ENCODE data around the gene POU2F2.

POU2F2 gene

GRCh38 chr19:42115219-42115618 is 17.0 kb downstream of the POU2F2 start:
- no peak overlapping the region for H3K27ac ChIP-seq (ENCODE audit: low read depth, low read length)

GRCh38 chr19:42114412-42114811 is 17.8 kb downstream of the POU2F2 start:
- no peak overlapping the region for H3K9ac ChIP-seq (ENCODE audit: low read depth in 1 of 2, low read length in 2 of 2)
- no peak overlapping the region for H3K4me3 ChIP-seq (ENCODE audit: low read depth in 1 of 2, low read length in 2 of 2)
- H3K4me1 ChIP-seq (ENCODE audit: control insufficient read depth in 1 of 2, insufficient read depth in 2 of 2, low read length in 2 of 2): peaks cover 6 to 13% of the 10 kb centered on the region in 2 donors
- H3K27me3 ChIP-seq (ENCODE audit: control insufficient read depth in 1 of 2, insufficient read depth in 2 of 2, low read length in 2 of 2): no peaks in the 10 kb centered on the region
- no peak overlapping the region for H3K27ac ChIP-seq (ENCODE audit: low read depth, low read length)
- no peaks in the 10 kb centered on the region for H3K36me3 ChIP-seq (ENCODE audit: control insufficient read depth in 1 of 2, insufficient read depth in 2 of 2, low read length in 2 of 2)
- H3K9me3 ChIP-seq (ENCODE audit: control insufficient read depth in 1 of 2, low read length in 2 of 2): no peaks in the 10 kb centered on the region

More at GRCh38 chr19:42115219-42115618, 17.0 kb downstream of the POU2F2 start:
- no peaks in the 10 kb centered on the region for H3K36me3 ChIP-seq (ENCODE audit: control insufficient read depth in 1 of 2, insufficient read depth in 2 of 2, low read length in 2 of 2)
- peaks cover 6 to 13% of the 10 kb centered on the region in 2 donors for H3K4me1 ChIP-seq (ENCODE audit: control insufficient read depth in 1 of 2, insufficient read depth in 2 of 2, low read length in 2 of 2)
- no peak overlapping the region for H3K4me3 ChIP-seq (ENCODE audit: low read depth in 1 of 2, low read length in 2 of 2)
- no peaks in the 10 kb centered on the region for H3K27me3 ChIP-seq (ENCODE audit: control insufficient read depth in 1 of 2, insufficient read depth in 2 of 2, low read length in 2 of 2)
- no peaks in the 10 kb centered on the region for H3K9me3 ChIP-seq (ENCODE audit: control insufficient read depth in 1 of 2, low read length in 2 of 2)
- H3K9ac ChIP-seq (ENCODE audit: low read depth in 1 of 2, low read length in 2 of 2): no peak overlapping the region

- Histone ChIP-seq H3K36me3 (ENCODE audit: control insufficient read depth in 1 of 2, insufficient read depth in 2 of 2, low read length in 2 of 2) (no peaks in the 10 kb centered on the region), H3K27ac (ENCODE audit: low read depth, low read length) (no peak overlapping the region)
Measured at GRCh38 chr19:42113641-42114348, 18.5 kb downstream of the POU2F2 start.

GRCh38 chr19:42111811-42112210 is 20.4 kb downstream of the POU2F2 start:
- Histone ChIP-seq H3K4me3 (ENCODE audit: low read depth in 1 of 2, low read length in 2 of 2) (no peak overlapping the region), H3K36me3 (ENCODE audit: control insufficient read depth in 1 of 2, insufficient read depth in 2 of 2, low read length in 2 of 2) (no peaks in the 10 kb centered on the region), H3K27ac (ENCODE audit: low read depth, low read length) (no peak overlapping the region), H3K4me1 (ENCODE audit: control insufficient read depth in 1 of 2, insufficient read depth in 2 of 2, low read length in 2 of 2) (peaks cover 9 to 13% of the 10 kb centered on the region in 2 donors), H3K9ac (ENCODE audit: low read depth in 1 of 2, low read length in 2 of 2) (no peak overlapping the region), H3K27me3 (ENCODE audit: control insufficient read depth in 1 of 2, insufficient read depth in 2 of 2, low read length in 2 of 2) (no peaks in the 10 kb centered on the region), H3K9me3 (ENCODE audit: control insufficient read depth in 1 of 2, low read length in 2 of 2) (no peaks in the 10 kb centered on the region)

More at GRCh38 chr19:42113641-42114348, 18.5 kb downstream of the POU2F2 start:
- Histone ChIP-seq H3K4me1 (ENCODE audit: control insufficient read depth in 1 of 2, insufficient read depth in 2 of 2, low read length in 2 of 2) (peaks cover 7 to 13% of the 10 kb centered on the region in 2 donors), H3K27me3 (ENCODE audit: control insufficient read depth in 1 of 2, insufficient read depth in 2 of 2, low read length in 2 of 2) (no peaks in the 10 kb centered on the region), H3K9me3 (ENCODE audit: control insufficient read depth in 1 of 2, low read length in 2 of 2) (no peaks in the 10 kb centered on the region), H3K9ac (ENCODE audit: low read depth in 1 of 2, low read length in 2 of 2) (no peak overlapping the region), H3K4me3 (ENCODE audit: low read depth in 1 of 2, low read length in 2 of 2) (no peak overlapping the region)

GRCh38 chr19:42111384-42111783 is 20.9 kb downstream of the POU2F2 start:
- no peak overlapping the region for H3K4me3 ChIP-seq (ENCODE audit: low read depth in 1 of 2, low read length in 2 of 2)
- no peaks in the 10 kb centered on the region for H3K9me3 ChIP-seq (ENCODE audit: control insufficient read depth in 1 of 2, low read length in 2 of 2)
- no peak overlapping the region for H3K9ac ChIP-seq (ENCODE audit: low read depth in 1 of 2, low read length in 2 of 2)
- H3K27ac ChIP-seq (ENCODE audit: low read depth, low read length): no peak overlapping the region
- H3K36me3 ChIP-seq (ENCODE audit: control insufficient read depth in 1 of 2, insufficient read depth in 2 of 2, low read length in 2 of 2): no peaks in the 10 kb centered on the region
- peaks cover 9 to 13% of the 10 kb centered on the region in 2 donors for H3K4me1 ChIP-seq (ENCODE audit: control insufficient read depth in 1 of 2, insufficient read depth in 2 of 2, low read length in 2 of 2)
- no peaks in the 10 kb centered on the region for H3K27me3 ChIP-seq (ENCODE audit: control insufficient read depth in 1 of 2, insufficient read depth in 2 of 2, low read length in 2 of 2)

GRCh38 chr19:42110658-42111057 is 21.6 kb downstream of the POU2F2 start:
- Histone ChIP-seq H3K4me3 (ENCODE audit: low read depth in 1 of 2, low read length in 2 of 2) (no peak overlapping the region), H3K36me3 (ENCODE audit: control insufficient read depth in 1 of 2, insufficient read depth in 2 of 2, low read length in 2 of 2) (no peaks in the 10 kb centered on the region), H3K27me3 (ENCODE audit: control insufficient read depth in 1 of 2, insufficient read depth in 2 of 2, low read length in 2 of 2) (peaks cover 0 to under 1% of the 10 kb centered on the region in 2 donors), H3K9me3 (ENCODE audit: control insufficient read depth in 1 of 2, low read length in 2 of 2) (no peaks in the 10 kb centered on the region), H3K9ac (ENCODE audit: low read depth in 1 of 2, low read length in 2 of 2) (no peak overlapping the region), H3K4me1 (ENCODE audit: control insufficient read depth in 1 of 2, insufficient read depth in 2 of 2, low read length in 2 of 2) (peaks cover 9 to 13% of the 10 kb centered on the region in 2 donors), H3K27ac (ENCODE audit: low read depth, low read length) (no peak overlapping the region)

- Histone ChIP-seq H3K27ac (ENCODE audit: low read depth, low read length) (no peak overlapping the region), H3K27me3 (ENCODE audit: control insufficient read depth in 1 of 2, insufficient read depth in 2 of 2, low read length in 2 of 2) (peaks cover 0 to 6% of the 10 kb centered on the region in 2 donors), H3K9me3 (ENCODE audit: control insufficient read depth in 1 of 2, low read length in 2 of 2) (no peaks in the 10 kb centered on the region), H3K4me3 (ENCODE audit: low read depth in 1 of 2, low read length in 2 of 2) (no peak overlapping the region), H3K9ac (ENCODE audit: low read depth in 1 of 2, low read length in 2 of 2) (no peak overlapping the region), H3K4me1 (ENCODE audit: control insufficient read depth in 1 of 2, insufficient read depth in 2 of 2, low read length in 2 of 2) (peaks cover 6 to 9% of the 10 kb centered on the region in 2 donors), H3K36me3 (ENCODE audit: control insufficient read depth in 1 of 2, insufficient read depth in 2 of 2, low read length in 2 of 2) (no peaks in the 10 kb centered on the region)
Measured at GRCh38 chr19:42109896-42110295, 22.4 kb downstream of the POU2F2 start.

GRCh38 chr19:42108527-42109389 is 23.5 kb downstream of the POU2F2 start:
- H3K27ac ChIP-seq (ENCODE audit: low read depth, low read length): no peak overlapping the region

GRCh38 chr19:42105368-42105767 is 26.9 kb downstream of the POU2F2 start:
- no peaks in the 10 kb centered on the region for H3K36me3 ChIP-seq (ENCODE audit: control insufficient read depth in 1 of 2, insufficient read depth in 2 of 2, low read length in 2 of 2)

More at GRCh38 chr19:42108527-42109389, 23.5 kb downstream of the POU2F2 start:
- Histone ChIP-seq H3K27me3 (ENCODE audit: control insufficient read depth in 1 of 2, insufficient read depth in 2 of 2, low read length in 2 of 2) (peaks cover 0 to 6% of the 10 kb centered on the region in 2 donors), H3K4me1 (ENCODE audit: control insufficient read depth in 1 of 2, insufficient read depth in 2 of 2, low read length in 2 of 2) (peaks cover 3% of the 10 kb centered on the region in 2 donors), H3K4me3 (ENCODE audit: low read depth in 1 of 2, low read length in 2 of 2) (no peak overlapping the region), H3K9ac (ENCODE audit: low read depth in 1 of 2, low read length in 2 of 2) (peak overlapping the region in 1 of 2 donors; percentile 18), H3K36me3 (ENCODE audit: control insufficient read depth in 1 of 2, insufficient read depth in 2 of 2, low read length in 2 of 2) (no peaks in the 10 kb centered on the region), H3K9me3 (ENCODE audit: control insufficient read depth in 1 of 2, low read length in 2 of 2) (no peaks in the 10 kb centered on the region)

GRCh38 chr19:42102877-42103276 is 29.4 kb downstream of the POU2F2 start:
- H3K9me3 ChIP-seq (ENCODE audit: control insufficient read depth in 1 of 2, low read length in 2 of 2): no peaks in the 10 kb centered on the region
- H3K36me3 ChIP-seq (ENCODE audit: control insufficient read depth in 1 of 2, insufficient read depth in 2 of 2, low read length in 2 of 2): no peaks in the 10 kb centered on the region
- no peak overlapping the region for H3K27ac ChIP-seq (ENCODE audit: low read depth, low read length)
- peaks cover 0 to 6% of the 10 kb centered on the region in 2 donors for H3K27me3 ChIP-seq (ENCODE audit: control insufficient read depth in 1 of 2, insufficient read depth in 2 of 2, low read length in 2 of 2)
- H3K4me3 ChIP-seq (ENCODE audit: low read depth in 1 of 2, low read length in 2 of 2): no peak overlapping the region
- H3K4me1 ChIP-seq (ENCODE audit: control insufficient read depth in 1 of 2, insufficient read depth in 2 of 2, low read length in 2 of 2): no peaks in the 10 kb centered on the region
- H3K9ac ChIP-seq (ENCODE audit: low read depth in 1 of 2, low read length in 2 of 2): no peak overlapping the region

More at GRCh38 chr19:42105368-42105767, 26.9 kb downstream of the POU2F2 start:
- H3K9me3 ChIP-seq (ENCODE audit: control insufficient read depth in 1 of 2, low read length in 2 of 2): no peaks in the 10 kb centered on the region
- no peak overlapping the region for H3K27ac ChIP-seq (ENCODE audit: low read depth, low read length)
- no peak overlapping the region for H3K4me3 ChIP-seq (ENCODE audit: low read depth in 1 of 2, low read length in 2 of 2)
- H3K4me1 ChIP-seq (ENCODE audit: control insufficient read depth in 1 of 2, insufficient read depth in 2 of 2, low read length in 2 of 2): peaks cover 0 to 3% of the 10 kb centered on the region in 2 donors
- H3K27me3 ChIP-seq (ENCODE audit: control insufficient read depth in 1 of 2, insufficient read depth in 2 of 2, low read length in 2 of 2): peaks cover 0 to 6% of the 10 kb centered on the region in 2 donors
- no peak overlapping the region for H3K9ac ChIP-seq (ENCODE audit: low read depth in 1 of 2, low read length in 2 of 2)

Data from duodenal mucosa (tissue), 2 donors.